Coronary artery (tissue), 2 donors: ENCODE data around the gene POLR1G.

Source experiments
- DNase-seq: peaks from one replicate; pipeline ENCODE4 v3.0.0-alpha.2; 2017; ENCODE audit warnings: low spot score
- H3K27ac ChIP-seq, 2 donors: fragments of 200-600 bp; sonication (generic); one replicate each; pipeline ENCODE4 v1.5.1; 2016 to 2019
- H3K4me3 ChIP-seq: fragments of 200-600 bp; sonication (generic); 2 replicates; pipeline ENCODE4 v1.5.1; 2016; ENCODE audit warnings: mild to moderate bottlenecking, moderate library complexity
- TF ChIP-seq, protein P1 (sequence below): fragments of 200-600 bp; sonication (generic); IDR thresholded peaks from one replicate; pipeline ENCODE4 v1.5.1; 2019; ENCODE audit warnings: antibody characterized with exemption

The POLR1G gene

DNA sequence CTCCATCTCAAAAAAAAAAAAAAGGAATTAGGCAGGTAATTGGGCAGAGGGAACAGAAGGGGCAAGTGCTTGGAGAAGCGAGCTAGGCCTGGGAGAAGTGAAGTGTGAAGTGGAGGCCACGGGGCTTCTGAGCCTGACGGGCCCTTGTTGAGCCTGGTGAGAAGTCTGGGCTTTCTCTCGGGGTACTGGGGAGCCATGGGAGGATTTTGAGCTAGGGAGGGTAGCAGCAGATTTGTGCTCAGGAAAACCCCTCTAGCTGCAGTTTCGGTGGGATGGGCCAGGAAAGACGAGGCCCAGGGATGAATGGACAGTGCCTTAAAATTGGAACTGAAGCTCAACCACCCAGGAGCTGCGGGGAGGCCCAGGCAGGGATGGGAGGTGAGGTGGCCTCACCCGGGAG lies 8.0 kb downstream of the POLR1G start:
- Histone ChIP-seq H3K27ac (no peak overlapping the region), H3K4me3 (no peak overlapping the region)
- TF ChIP-seq, protein P1, sequence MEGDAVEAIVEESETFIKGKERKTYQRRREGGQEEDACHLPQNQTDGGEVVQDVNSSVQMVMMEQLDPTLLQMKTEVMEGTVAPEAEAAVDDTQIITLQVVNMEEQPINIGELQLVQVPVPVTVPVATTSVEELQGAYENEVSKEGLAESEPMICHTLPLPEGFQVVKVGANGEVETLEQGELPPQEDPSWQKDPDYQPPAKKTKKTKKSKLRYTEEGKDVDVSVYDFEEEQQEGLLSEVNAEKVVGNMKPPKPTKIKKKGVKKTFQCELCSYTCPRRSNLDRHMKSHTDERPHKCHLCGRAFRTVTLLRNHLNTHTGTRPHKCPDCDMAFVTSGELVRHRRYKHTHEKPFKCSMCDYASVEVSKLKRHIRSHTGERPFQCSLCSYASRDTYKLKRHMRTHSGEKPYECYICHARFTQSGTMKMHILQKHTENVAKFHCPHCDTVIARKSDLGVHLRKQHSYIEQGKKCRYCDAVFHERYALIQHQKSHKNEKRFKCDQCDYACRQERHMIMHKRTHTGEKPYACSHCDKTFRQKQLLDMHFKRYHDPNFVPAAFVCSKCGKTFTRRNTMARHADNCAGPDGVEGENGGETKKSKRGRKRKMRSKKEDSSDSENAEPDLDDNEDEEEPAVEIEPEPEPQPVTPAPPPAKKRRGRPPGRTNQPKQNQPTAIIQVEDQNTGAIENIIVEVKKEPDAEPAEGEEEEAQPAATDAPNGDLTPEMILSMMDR = no peak
- DNase-seq = no peak

- H3K4me3 ChIP-seq = no peak overlapping the region
- no peak for DNase-seq
- no peak overlapping the region for H3K27ac ChIP-seq
- TF ChIP-seq, protein P1 = no peak
These were observed 10.7 kb downstream of the POLR1G start for GRCh38 chr19:45417151-45417550.

DNA sequence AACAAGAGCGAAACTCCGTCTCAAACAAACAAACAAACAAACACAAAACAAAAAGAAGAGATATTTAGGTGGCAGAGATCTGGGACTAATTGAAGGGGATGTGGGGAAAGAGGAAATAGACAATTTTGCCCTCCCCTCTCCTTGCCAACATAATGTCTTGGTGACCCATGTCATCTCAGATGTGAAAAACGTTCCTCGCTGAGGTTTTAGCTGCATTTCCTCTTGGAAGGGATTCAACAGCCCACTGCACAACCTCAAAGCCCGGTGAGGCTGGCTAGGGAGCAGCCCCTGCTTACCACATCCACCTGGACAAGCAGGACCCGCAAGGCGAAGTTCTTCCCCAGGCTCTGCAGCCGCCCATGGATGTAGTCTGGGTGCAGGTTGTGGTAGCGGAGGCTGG lies 12.4 kb downstream of the POLR1G start:
- peak overlapping the region in 1 of 2 donors; percentile 5 for H3K27ac ChIP-seq
- TF ChIP-seq, protein P1 = no peak
- H3K4me3 ChIP-seq = no peak overlapping the region
- DNase-seq = no peak

GRCh38 chr19:45419396-45419795 lies 13.0 kb downstream of the POLR1G start:
- no peak overlapping the region for H3K4me3 ChIP-seq
- TF ChIP-seq, protein P1 = no peak
- peak overlapping the region in 1 of 2 donors; percentile 41 for H3K27ac ChIP-seq
- DNase-seq = no peak

DNA sequence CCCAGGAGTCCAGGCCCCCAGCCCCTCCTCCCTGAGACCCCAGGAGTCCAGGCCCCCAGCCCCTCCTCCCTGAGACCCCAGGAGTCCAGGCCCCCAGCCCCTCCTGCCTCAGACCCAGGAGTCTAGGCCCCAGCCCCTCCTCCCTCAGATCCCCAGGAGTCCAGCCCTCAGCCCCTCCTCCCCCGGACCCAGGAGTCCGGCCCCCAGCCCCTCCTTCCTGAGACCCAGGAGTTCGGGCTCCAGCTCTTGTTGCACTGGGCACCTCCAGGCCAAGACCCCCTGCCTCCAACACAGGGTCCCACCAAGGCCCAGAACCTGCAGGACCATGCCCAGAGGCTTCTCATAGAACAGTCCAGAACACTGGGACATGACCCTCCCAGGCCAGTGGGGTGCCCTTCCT lies 13.5 kb downstream of the POLR1G start:
- peak; percentile 68 for DNase-seq
- Histone ChIP-seq H3K27ac (peak overlapping the region in 1 of 2 donors; percentile 41), H3K4me3 (no peak overlapping the region)
- TF ChIP-seq, protein P1 = no peak

DNA sequence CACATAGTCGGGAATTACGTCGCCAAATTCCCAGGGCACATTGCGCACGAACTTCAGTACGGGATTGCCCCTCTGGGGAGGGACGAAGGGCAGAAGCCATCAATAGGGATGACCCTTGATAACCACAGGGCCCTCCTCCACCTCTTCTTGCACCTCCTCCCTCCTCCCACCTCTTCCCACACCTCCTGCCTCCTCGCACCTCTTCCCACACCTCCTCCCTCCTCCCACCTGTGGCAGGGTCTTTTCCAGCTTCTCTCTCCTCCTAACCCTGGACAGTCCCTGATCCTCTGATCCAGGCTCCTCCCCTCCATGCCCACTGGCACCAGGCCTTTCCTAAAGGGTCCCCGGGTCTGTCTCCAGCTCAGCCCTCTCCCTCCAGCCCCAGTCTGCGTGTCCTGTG lies 13.9 kb downstream of the POLR1G start:
- no peak for DNase-seq
- Histone ChIP-seq H3K27ac (peak overlapping the region in 1 of 2 donors; percentile 41), H3K4me3 (no peak overlapping the region)
- TF ChIP-seq, protein P1 = no peak

GRCh38 chr19:45420871-45421270 lies 14.4 kb downstream of the POLR1G start:
- Histone ChIP-seq H3K27ac (no peak overlapping the region), H3K4me3 (no peak overlapping the region)
- no peak for DNase-seq
- TF ChIP-seq, protein P1 = no peak
